Heart right ventricle (tissue), 16 donors: ENCODE measurements around the gene TECPR2. TPM values are rescaled to one million over a fixed set of nuclear protein-coding genes. Genes with fewer than 3 reads are reported as not detected.
"Not testable (repeated sequence)": the region's sequence is repeated elsewhere in the genome, so short reads cannot be mapped to it uniquely, and the experiment has no call there.

Experiments used
- ATAC-seq, 8 donors: fragments of 200-7000 bp; cut with Tn5 transposase; one replicate each; pipeline ENCODE4 v1.9.1; 2020; ENCODE audit warnings: mild to moderate bottlenecking in 8 of 8, moderate library complexity in 8 of 8, moderate number of reproducible peaks in 1 of 8
- DNase-seq, 2 donors: peaks; one replicate each; pipeline ENCODE4 v3.0.0-alpha.2; 2020
- H3K27ac ChIP-seq, 10 donors: fragments of 200-600 bp; sonication (generic) in 2 of 10; one replicate each; pipeline versions ENCODE4 v1.5.0 to v1.8.0; 2020 to 2022; ENCODE audit warnings: mild to moderate bottlenecking in 3 of 10
- H3K27me3 ChIP-seq, 7 donors: fragments of 200-600 bp; one replicate each; pipeline ENCODE4 v1.8.0; 2021 to 2022; ENCODE audit warnings: mild to moderate bottlenecking in 2 of 7
- H3K36me3 ChIP-seq, 9 donors: fragments of 200-600 bp; sonication (generic) in 1 of 9; one replicate each; pipeline versions ENCODE4 v1.5.0 to v1.8.0; 2020 to 2022; ENCODE audit warnings: mild to moderate bottlenecking in 2 of 9
- H3K4me1 ChIP-seq, 9 donors: fragments of 200-600 bp; sonication (generic) in 1 of 9; one replicate each; pipeline versions ENCODE4 v1.5.0 to v1.8.0; 2020 to 2022; ENCODE audit warnings: mild to moderate bottlenecking in 4 of 9
- H3K4me3 ChIP-seq, 10 donors: fragments of 200-600 bp; sonication (generic) in 2 of 10; one replicate each; pipeline versions ENCODE4 v1.5.0 to v1.8.0; 2020 to 2022; ENCODE audit warnings: mild to moderate bottlenecking in 7 of 10, moderate library complexity in 2 of 10
- H3K9me3 ChIP-seq, 11 donors: fragments of 200-600 bp in 10 of 11; sonication (generic) in 2 of 11; one replicate each; pipeline versions ENCODE4 v1.5.0 to v1.8.0; 2013 to 2022; ENCODE audit warnings: mild to moderate bottlenecking in 2 of 11, control low read depth in 1 of 11, moderate library complexity in 1 of 11
- CTCF ChIP-seq, 9 donors: fragments of 200-600 bp; sonication (generic) in 2 of 9; IDR thresholded peaks; one replicate each; pipeline versions ENCODE4 v1.5.0 to v1.8.0; 2021 to 2022; ENCODE audit warnings: antibody characterized with exemption in 9 of 9, mild to moderate bottlenecking in 5 of 9, moderate library complexity in 1 of 9
- WGBS, 2 donors: extraction: QIAGEN DNeasy Blood & Tissue Kit; methylation state at CpG; one replicate each; pipeline ENCODE4 v1.1.7; 2013; ENCODE audit warnings: inconsistent platforms in 1 of 2; 5-methylcytosine and 5-hydroxymethylcytosine counted together
- intact Hi-C, 10 donors: fragments of 100-400 bp; cut with DNase I; formaldehyde crosslinking; loops; one replicate each; pipeline versions ENCODE4 v1.11.1 to v1.14.2; 2022
- polyA plus RNA-seq, 2 donors: library from polyadenylated mRNA; stranded (reverse); fragments of 200-250 nt; gene quantifications; one replicate each; pipeline ENCODE4 v1.2.3, GENCODE V29; 2013
- total RNA-seq, 10 donors: library from RNA; stranded (reverse); fragmentation: NEBNext Ultra II Directional in 3 of 10; extraction: Animal tissue kit (Norgen Biotek cat#: 25700) in 3 of 10; gene quantifications; one replicate each; pipeline versions ENCODE4 v1.2.1 to v1.2.4, GENCODE V29; 2021 to 2023
- donor health status: Arrhythmogenic right ventricular cardiomyopathy.
- donor health status: ischemic (EF 13 %, LVEDD 7.1; RV severe dilation, severe dysfunction).
- donor health status: healthy with polysubstance abuse.
- donor health status: DM: no; HTN: yes; CAD: no.
- donor health status: DM: no; HTN: no; CAD: no.
- donor health status: ischemic (EF 25% LVEDD 6.9; RV normal size, moderate dysfunction).
- donor health status: ischemic (EF 25% LVEDD 5.7; RV mildly dilated, moderate dysfunction).
- donor health status: healthy.
- donor health status: DM: yes; HTN: yes; CAD: no.
- donor health status: Ischemic cardiomyopathy.
- donor health status: ischemic (EF 35%, LVEDD 5.7; RV mildly dilated, moderate dysfunction).
- donor health status: nonischemic (EF 11% LVEDD 7.7; RV severe dilation, severe dysfunction).
- donor health status: DM: yes; HTN: yes; CAD: no.
- donor health status: PGD.
- donor health status: ischemic (EF 29% LVEDD 5.4; RV normal size, mild dysfunction).
- donor health status: nonischemic (EF 23%, LVEDD 6.1; RV moderate dilation, normal function).

The TECPR2 gene
- total and polyA plus RNA-seq, 12 donors: 6.8 to 34.2 (median 24.8) TPM

- Histone ChIP-seq H3K27me3 (peaks cover 6 to 37% (median 26%) of the 10 kb centered on the region in 7 donors), H3K27ac (peak overlapping the region in 3 of 10 donors; percentile 3 to 58 (median 12)), H3K4me3 (no peak overlapping the region), H3K36me3 (no peaks in the 10 kb centered on the region), H3K9me3 (no peaks in the 10 kb centered on the region), H3K4me1 (peaks cover 0 to 34% (median 24%) of the 10 kb centered on the region in 9 donors)
- 40 to 45% methylated on average over 29 of the region's 29 CpGs for WGBS, 2 donors
- intact Hi-C loops: no loop called here
- ATAC-seq (peak; percentile 9 to 47 (median 22)), DNase-seq (no peak)
- TF ChIP-seq CTCF (IDR thresholded peaks at IDR 0.05): no peak
Observed at GRCh38 chr14:102540315-102541028, 177.7 kb downstream of the TECPR2 start.

- H3K36me3 ChIP-seq, intact Hi-C loops, H3K9me3 ChIP-seq, ATAC-seq, DNase-seq, H3K4me3 ChIP-seq, H3K27ac ChIP-seq: not testable (repeated sequence)
- H3K4me1 ChIP-seq: peaks cover 0 to 38% (median 27%) of the 10 kb centered on the region in 9 donors
- WGBS, 2 donors: 95% methylated on average over 14 of the region's 14 CpGs
- H3K27me3 ChIP-seq: peaks cover 6 to 43% (median 32%) of the 10 kb centered on the region in 7 donors
Observed at GRCh38 chr14:102541029-102541491, 178.3 kb downstream of the TECPR2 start.

- Histone ChIP-seq H3K36me3 (no peaks in the 10 kb centered on the region), H3K4me3 (no peak overlapping the region), H3K27me3 (peaks cover 6 to 48% (median 39%) of the 10 kb centered on the region in 7 donors), H3K27ac (no peak overlapping the region), H3K4me1 (peaks cover 0 to 38% (median 27%) of the 10 kb centered on the region in 9 donors), H3K9me3 (no peaks in the 10 kb centered on the region)
- intact Hi-C loops: no loop called here
- ATAC-seq (no peak), DNase-seq (no peak)
- TF ChIP-seq CTCF (IDR thresholded peaks at IDR 0.05): no peak
- WGBS, 2 donors: 90 to 95% methylated on average over 10 of the region's 10 CpGs
Observed at GRCh38 chr14:102541771-102542170, 179.0 kb downstream of the TECPR2 start.

- TF ChIP-seq CTCF (IDR thresholded peaks at IDR 0.05): no peak
- no peak overlapping the region for H3K27ac ChIP-seq
- H3K4me1 ChIP-seq: peaks cover 0 to 32% (median 24%) of the 10 kb centered on the region in 9 donors
- intact Hi-C loops: no loop called here
- H3K27me3 ChIP-seq: peaks cover 6 to 64% (median 47%) of the 10 kb centered on the region in 7 donors
- no peaks in the 10 kb centered on the region for H3K9me3 ChIP-seq
- peak overlapping the region in 4 of 10 donors; percentile 13 to 37 (median 20) for H3K4me3 ChIP-seq
- 16 to 18% methylated on average over 41 to 43 of the region's 43 CpGs for WGBS, 2 donors
- no peaks in the 10 kb centered on the region for H3K36me3 ChIP-seq
- no peak for DNase-seq
- no peak for ATAC-seq
Observed at GRCh38 chr14:102544046-102544746, 181.5 kb downstream of the TECPR2 start.
